PC-9 (cell line): ENCODE results near the gene LIMS1. TPM values are rescaled to one million over a fixed set of nuclear protein-coding genes. Genes with fewer than 3 reads are reported as not detected.

Experiments used
- BruUV-seq: library from RNA; stranded (reverse); fragments of 400-500 nt; replicated peaks from 2 replicates; lab custom pipeline; 2021; lab: Mats Ljungman, UMichigan
- CTCF ChIA-PET: fragments of 300-600 bp; sonication (Branson Sonifier 250); formaldehyde crosslinking; loops from one replicate; lab custom pipeline; 2022; ENCODE audit warnings: antibody characterized with exemption; lab: Charles Lee
- POLR2A ChIA-PET: fragments of 300-600 bp; sonication (Branson Sonifier 250); formaldehyde crosslinking; loops from one replicate; lab custom pipeline; 2022; ENCODE audit warnings: antibody characterized with exemption; ENCODE audit not compliant: unreplicated experiment; lab: Charles Lee
- DNase-seq, 2 experiments: peaks; one replicate each; pipeline versions ENCODE4 v3.0.0 to v3.0.0-alpha.2; 2015 to 2022; ENCODE audit warnings: mixed read lengths in 1 of 2
- H2AFZ ChIP-seq: fragments of 200-600 bp; sonication (generic); 2 replicates; pipeline ENCODE4 v1.8.1; 2017; ENCODE audit warnings: antibody characterized with exemption
- H3F3A ChIP-seq: fragments of 200-600 bp; sonication (generic); 2 replicates; pipeline ENCODE4 v1.8.1; 2017; ENCODE audit warnings: antibody characterized with exemption, mild to moderate bottlenecking, low read depth; ENCODE audit not compliant: insufficient read depth
- H3K27ac ChIP-seq: fragments of 200-600 bp; sonication (generic); 2 replicates; pipeline ENCODE4 v1.6.1; 2016; ENCODE audit warnings: mixed run types
- H3K27me3 ChIP-seq: fragments of 200-600 bp; sonication (generic); 2 replicates; pipeline ENCODE4 v1.6.1; 2016; ENCODE audit warnings: low read depth, mixed run types; ENCODE audit not compliant: insufficient read depth
- H3K36me3 ChIP-seq: fragments of 200-600 bp; sonication (generic); 2 replicates; pipeline ENCODE4 v1.6.1; 2016; ENCODE audit warnings: low read depth, mixed run types
- H3K4me1 ChIP-seq: fragments of 200-600 bp; sonication (generic); replicated peaks from 2 replicates; pipeline ENCODE4 v1.6.1; 2016; ENCODE audit warnings: mixed run types; ENCODE audit not compliant: insufficient read depth
- H3K4me2 ChIP-seq: fragments of 200-600 bp; sonication (generic); 2 replicates; pipeline ENCODE4 v1.6.1; 2017; ENCODE audit warnings: mixed run types
- H3K4me3 ChIP-seq: fragments of 200-600 bp; sonication (generic); 2 replicates; pipeline ENCODE4 v1.6.1; 2016; ENCODE audit warnings: mixed run types
- H3K79me2 ChIP-seq: fragments of 200-600 bp; sonication (generic); 2 replicates; pipeline ENCODE4 v1.6.1; 2017; ENCODE audit warnings: low read depth, mixed run types
- H3K9me2 ChIP-seq: fragments of 200-600 bp; sonication (generic); 2 replicates; pipeline ENCODE4 v1.8.1; 2017; ENCODE audit warnings: mild to moderate bottlenecking; ENCODE audit not compliant: insufficient read depth
- H3K9me3 ChIP-seq: fragments of 200-600 bp; sonication (generic); 2 replicates; pipeline ENCODE4 v1.8.1; 2016; ENCODE audit warnings: low read depth; ENCODE audit not compliant: insufficient read depth
- H4K20me1 ChIP-seq: fragments of 200-600 bp; sonication (generic); 2 replicates; pipeline ENCODE4 v1.8.1; 2017; ENCODE audit not compliant: insufficient read depth
- CTCF ChIP-seq: fragments of 200-600 bp; sonication (generic); conservative IDR thresholded peaks from 2 replicates; pipeline ENCODE4 v1.6.1; 2017; ENCODE audit warnings: mixed run types, antibody characterized with exemption, mild to moderate bottlenecking, moderate library complexity
- EZH2 ChIP-seq: fragments of 200-600 bp; sonication (generic); IDR thresholded peaks from 2 replicates; pipeline ENCODE4 v1.8.0; 2017; ENCODE audit warnings: antibody characterized with exemption, low read depth
- intact Hi-C: fragments of 100-400 bp; cut with micrococcal nuclease; formaldehyde crosslinking; loops from one replicate; pipeline ENCODE4 v1.10.0; 2022; ENCODE audit not compliant: unreplicated experiment
- total RNA-seq: library from RNA; stranded (reverse); gene quantifications from 2 replicates; pipeline ENCODE4 v1.2.3, GENCODE V29; 2021

Gene LIMS1
- total RNA-seq, 1 experiment from 2014 or later: 61.6 TPM

GRCh38 chr2:108691447-108691846 is 157.2 kb downstream of the LIMS1 start:
- intact Hi-C loops: no loop called here
- Histone ChIP-seq H3K27me3 (no peaks in the 10 kb centered on the region), H3K4me1 (no peaks in the 10 kb centered on the region), H3K9me3 (no peaks in the 10 kb centered on the region), H3K36me3 (no peaks in the 10 kb centered on the region), H3K9me2 (no peaks in the 10 kb centered on the region), H3K4me3 (no peak overlapping the region), H4K20me1 (no peaks in the 10 kb centered on the region), H3F3A (no peaks in the 10 kb centered on the region), H3K27ac (no peak overlapping the region), H3K79me2 (no peaks in the 10 kb centered on the region), H2AFZ (no peak overlapping the region), H3K4me2 (no peak overlapping the region)
- no TSS peak for BruUV-seq
- ChIA-PET CTCF (no interaction called here), POLR2A (no interaction called here)
- TF ChIP-seq CTCF (no peak), EZH2 (no peak)
- DNase-seq: no peak

GRCh38 chr2:108701208-108701607 is 166.9 kb downstream of the LIMS1 start:
- Histone ChIP-seq H3K36me3 (no peaks in the 10 kb centered on the region), H4K20me1 (no peaks in the 10 kb centered on the region), H3K27me3 (no peaks in the 10 kb centered on the region), H3K27ac (no peak overlapping the region), H3K4me2 (no peak overlapping the region), H3K9me2 (no peaks in the 10 kb centered on the region), H3K79me2 (no peaks in the 10 kb centered on the region), H3K9me3 (no peaks in the 10 kb centered on the region), H3F3A (no peaks in the 10 kb centered on the region), H2AFZ (no peak overlapping the region), H3K4me3 (no peak overlapping the region), H3K4me1 (no peaks in the 10 kb centered on the region)
- ChIA-PET CTCF (no interaction called here), POLR2A (no interaction called here)
- TF ChIP-seq CTCF (no peak), EZH2 (no peak)
- intact Hi-C loops: no loop called here
- BruUV-seq: no TSS peak
- DNase-seq: no peak

GRCh38 chr2:108701806-108702205 is 167.5 kb downstream of the LIMS1 start:
- H3K4me1 ChIP-seq: no peaks in the 10 kb centered on the region
- no peaks in the 10 kb centered on the region for H3K79me2 ChIP-seq
- intact Hi-C loops: no loop called here
- TF ChIP-seq EZH2: no peak
- no peak for TF ChIP-seq CTCF
- no peak for DNase-seq
- H3K36me3 ChIP-seq: no peaks in the 10 kb centered on the region
- no peaks in the 10 kb centered on the region for H3F3A ChIP-seq
- no peaks in the 10 kb centered on the region for H4K20me1 ChIP-seq
- H2AFZ ChIP-seq: no peak overlapping the region
- no peak overlapping the region for H3K27ac ChIP-seq
- no peak overlapping the region for H3K4me3 ChIP-seq
- no TSS peak for BruUV-seq
- H3K27me3 ChIP-seq: no peaks in the 10 kb centered on the region
- CTCF ChIA-PET: no interaction called here
- H3K9me2 ChIP-seq: no peaks in the 10 kb centered on the region
- POLR2A ChIA-PET: no interaction called here
- H3K4me2 ChIP-seq: no peak overlapping the region
- H3K9me3 ChIP-seq: no peaks in the 10 kb centered on the region
